ENCODE measurements around the gene CPB2. TPM values are rescaled to one million over a fixed set of nuclear protein-coding genes. Genes with fewer than 3 reads are reported as not detected.

Gene CPB2
- polyA plus RNA-seq, 1 donor = 0.27 TPM

DNA sequence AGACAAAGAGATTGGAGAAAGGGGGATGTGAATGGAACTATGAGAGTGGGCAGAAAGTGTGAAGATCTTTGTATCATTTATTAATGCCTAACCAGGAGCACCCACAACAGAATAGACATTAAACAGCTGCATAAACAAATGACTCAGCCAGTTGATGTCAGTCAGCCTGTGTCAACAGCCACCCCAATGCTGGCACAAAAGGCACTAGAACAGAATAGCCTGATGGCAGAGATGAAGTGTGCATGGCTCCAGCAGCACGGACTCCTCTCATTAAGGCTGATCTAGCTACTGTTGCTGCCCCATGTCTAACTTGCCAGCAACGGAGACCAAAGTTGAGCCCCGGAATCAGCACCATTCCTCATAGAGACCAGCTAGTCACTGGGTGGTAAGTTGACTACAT, 7.8 kb downstream of the CPB2 start:
- DNase-seq = no peak

GRCh38 chr13:46094478-46094877, 10.4 kb downstream of the CPB2 start:
- no peak for DNase-seq

- no peak for DNase-seq
These were observed 15.8 kb downstream of the CPB2 start for GRCh38 chr13:46088821-46089562.

GRCh38 chr13:46087481-46087880, 17.4 kb downstream of the CPB2 start:
- DNase-seq = no peak

- DNase-seq = no peak
These were observed 17.8 kb downstream of the CPB2 start for GRCh38 chr13:46086985-46087384.

DNA sequence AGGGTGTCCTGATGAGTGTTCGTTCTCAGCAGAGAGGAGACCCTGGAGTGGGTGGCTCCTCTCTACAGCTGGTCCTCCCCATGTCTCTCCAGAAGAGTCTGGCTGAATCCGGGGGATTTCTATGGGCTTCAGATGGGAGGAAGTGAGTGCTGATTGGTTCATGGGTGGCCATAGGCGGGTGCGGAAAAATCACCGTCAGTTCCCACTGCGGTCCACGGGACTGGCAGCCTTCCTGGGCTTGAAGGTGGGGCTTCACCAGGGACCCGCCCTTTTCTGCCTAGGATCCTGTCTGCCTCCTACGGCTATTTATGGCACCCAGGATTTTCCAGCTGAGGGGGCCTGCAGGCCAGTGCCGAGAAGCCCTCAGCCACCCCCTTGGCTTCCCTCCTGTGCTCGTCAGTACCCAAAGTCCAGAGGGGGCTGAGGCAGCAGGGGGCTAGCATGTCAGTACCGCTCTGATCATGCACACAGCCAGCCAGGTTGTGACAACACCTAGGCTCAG, 18.4 kb downstream of the CPB2 start:
- no peak for DNase-seq

DNA sequence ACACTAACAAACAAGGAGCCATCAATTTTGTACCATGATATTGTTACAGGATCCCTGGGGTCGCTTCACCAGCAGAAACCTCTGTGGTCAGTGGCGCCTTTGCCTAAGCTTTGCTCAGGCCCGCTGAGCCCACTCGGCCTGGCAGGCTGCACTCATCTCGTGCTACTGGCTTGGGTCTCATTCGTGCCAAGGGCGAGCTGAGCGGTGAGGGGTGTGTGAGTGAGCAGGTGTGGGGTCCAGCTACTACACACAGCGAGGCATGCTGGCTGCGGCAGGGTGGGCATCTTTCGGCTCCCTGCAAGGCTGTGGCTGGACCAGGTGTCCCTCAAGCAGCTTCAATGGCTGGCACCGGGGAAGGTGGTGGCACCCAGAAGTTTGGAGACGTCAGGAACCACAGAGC, 19.1 kb downstream of the CPB2 start:
- DNase-seq = no peak

GRCh38 chr13:46082324-46082723, 22.5 kb downstream of the CPB2 start:
- DNase-seq = no peak

DNA sequence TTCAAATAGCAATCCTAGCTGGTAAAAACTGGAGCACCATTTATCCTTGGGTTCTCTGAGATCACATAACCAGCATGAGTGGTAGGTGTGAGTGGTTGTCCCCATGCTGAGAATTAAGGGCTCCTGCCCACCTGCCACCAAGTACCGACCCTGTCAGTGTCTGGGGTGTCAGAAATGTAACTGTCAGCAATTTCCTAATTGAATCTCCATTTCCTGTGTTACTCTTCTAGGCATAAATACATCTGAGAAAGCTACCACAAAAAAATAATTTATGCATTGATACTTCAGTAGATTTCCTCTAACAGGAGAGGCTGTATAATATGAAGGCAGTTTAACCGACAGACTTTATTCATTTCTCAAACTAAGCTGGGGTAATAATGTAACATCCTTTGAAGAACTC, 25.1 kb downstream of the CPB2 start:
- no peak for DNase-seq

GRCh38 chr13:46077265-46077664, 27.6 kb downstream of the CPB2 start:
- DNase-seq = no peak

GRCh38 chr13:46076827-46077226, 28.0 kb downstream of the CPB2 start:
- no peak for DNase-seq

GRCh38 chr13:46075811-46076210, 29.0 kb downstream of the CPB2 start:
- no peak for DNase-seq

GRCh38 chr13:46071590-46072249, 33.1 kb downstream of the CPB2 start:
- DNase-seq = no peak

DNA sequence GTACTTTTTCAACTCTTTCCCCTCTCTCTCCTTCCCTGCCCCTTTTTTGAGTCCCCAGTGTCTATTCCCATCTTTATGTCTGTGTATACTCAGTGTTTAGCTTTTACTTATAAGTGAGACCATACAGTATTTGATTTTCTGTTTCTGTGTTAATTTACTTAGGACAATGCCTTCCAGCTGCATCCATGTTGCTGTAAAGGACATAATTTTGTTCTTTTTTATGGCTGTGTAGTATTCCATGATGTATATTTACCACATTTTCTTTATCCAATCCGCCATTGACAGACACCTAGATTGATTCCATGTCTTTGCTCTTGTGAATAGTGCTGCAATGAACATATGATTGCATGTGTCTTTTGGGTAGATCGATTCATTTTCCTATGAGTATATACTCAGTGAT, 41.5 kb downstream of the CPB2 start:
- DNase-seq = no peak

DNA sequence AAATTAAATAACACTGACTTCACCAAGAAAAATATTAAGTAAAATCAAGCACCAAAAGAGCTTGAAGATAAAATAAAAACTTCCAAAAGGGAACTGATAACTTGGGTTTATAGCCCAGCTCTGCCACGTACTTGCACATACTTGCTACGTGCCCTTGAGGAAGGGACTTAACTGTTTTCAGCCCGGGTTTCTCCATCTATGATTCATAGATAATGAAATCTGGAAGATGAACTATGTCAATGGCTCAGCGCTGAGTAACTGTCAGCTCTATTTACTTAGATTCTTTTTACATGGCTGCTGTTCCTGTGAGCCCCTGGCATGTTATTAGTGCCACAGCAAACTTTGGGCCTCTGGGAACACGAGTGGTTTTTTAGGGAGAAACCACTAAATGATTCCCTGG, 42.6 kb downstream of the CPB2 start:
- DNase-seq = no peak

GRCh38 chr13:46059405-46059804, 45.4 kb downstream of the CPB2 start:
- no peak for DNase-seq

DNA sequence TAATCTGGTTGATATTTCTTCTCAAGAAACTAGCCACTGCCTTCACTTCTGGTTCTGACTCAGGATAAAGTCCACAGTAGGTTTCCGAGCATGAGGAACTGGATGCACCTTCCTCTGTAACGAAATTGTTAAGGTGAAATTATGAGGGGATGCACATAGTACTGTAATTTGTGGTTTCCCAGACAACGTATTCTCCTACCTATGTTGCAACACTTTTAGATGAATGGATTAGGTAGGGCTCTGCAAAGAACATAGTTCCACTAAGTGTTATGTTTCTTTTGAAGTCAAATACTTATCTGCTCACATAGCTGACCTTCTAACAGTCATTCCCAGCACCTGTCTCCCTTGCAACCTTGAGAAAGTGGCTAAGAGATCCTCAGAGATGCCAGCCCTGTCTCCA, 46.6 kb downstream of the CPB2 start:
- no peak for DNase-seq

DNA sequence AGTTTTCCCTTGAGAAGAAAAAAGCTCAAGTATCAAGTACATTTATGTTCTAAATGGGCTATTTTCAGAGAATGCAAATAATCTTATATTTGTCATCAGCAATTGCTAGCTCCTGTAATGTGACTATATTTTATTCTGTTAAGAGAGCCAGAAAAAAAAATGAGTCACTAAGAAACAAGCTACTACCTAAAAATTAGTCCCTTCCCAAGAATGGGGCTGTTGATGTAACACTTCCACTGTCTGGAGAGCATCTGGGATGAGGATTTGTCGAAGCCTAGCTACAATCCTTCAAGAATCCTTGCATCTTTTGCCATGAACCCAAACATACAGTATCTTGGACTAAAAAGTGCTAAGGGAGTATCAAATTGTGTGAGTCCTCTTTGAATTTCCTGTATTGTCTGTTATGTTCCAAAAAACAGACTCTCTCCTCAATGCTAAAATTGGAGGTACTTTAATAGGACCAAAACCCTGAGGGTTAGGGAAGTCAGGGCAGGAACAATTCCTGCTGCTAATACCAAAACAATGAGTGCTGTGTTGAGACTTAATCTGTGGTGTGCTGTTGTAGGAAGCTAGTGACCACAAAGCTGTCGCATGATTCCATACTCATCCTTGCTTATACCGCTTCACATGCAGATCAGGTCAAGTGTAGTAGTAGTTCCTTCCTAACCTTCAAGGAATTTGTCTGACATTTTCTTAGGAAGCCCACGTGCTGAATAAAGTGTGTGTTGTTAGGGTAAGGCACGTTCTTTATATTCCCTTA, 47.4 kb downstream of the CPB2 start:
- no peak for DNase-seq

GRCh38 chr13:46053162-46054012, 51.4 kb downstream of the CPB2 start:
- DNase-seq = peak; percentile 3

- peak; percentile 94 for DNase-seq
These were observed 52.3 kb downstream of the CPB2 start, which contains the start of gene ZC3H13 for GRCh38 chr13:46052319-46053161. TSS of gene ZC3H13 (minus strand) at chr13:46052746. CDS start at chr13:46045507, 7,239 bp downstream.

GRCh38 chr13:46051968-46052318, 52.9 kb downstream of the CPB2 start:
- DNase-seq = no peak
